Measurements from ENCODE around the gene RPS13.

- no peak for TF ChIP-seq CTCF (tag by site-specific recombination; IDR thresholded peaks at IDR 0.05)
- TF ChIP-seq ZEB2 (tag by site-specific recombination; IDR thresholded peaks at IDR 0.05): no peak
- TF ChIP-seq HOXA7 (CRISPR knock-in tag; IDR thresholded peaks at IDR 0.05; ENCODE audit: borderline replicate concordance): no peak
- TF ChIP-seq ZNF398 (tag by site-specific recombination; IDR thresholded peaks at IDR 0.05): no peak
- no peak for TF ChIP-seq ZSCAN16 (tag by site-specific recombination; IDR thresholded peaks at IDR 0.05)
- no peak for TF ChIP-seq ZFP41 (tag by site-specific recombination; IDR thresholded peaks at IDR 0.05; ENCODE audit: borderline replicate concordance)
- no peak for TF ChIP-seq BCL11A (tag by site-specific recombination; IDR thresholded peaks at IDR 0.05; ENCODE audit: low read depth)
- no peak for TF ChIP-seq KLF16 (tag by site-specific recombination; IDR thresholded peaks at IDR 0.05)
- TF ChIP-seq ZSCAN4 (tag by site-specific recombination; IDR thresholded peaks at IDR 0.05): no peak
- TF ChIP-seq ATF2 (tag by site-specific recombination; IDR thresholded peaks at IDR 0.05; ENCODE audit: low read depth): no peak
- no peak for TF ChIP-seq ZBTB7A (tag by site-specific recombination; IDR thresholded peaks at IDR 0.05; ENCODE audit: low read depth)
- TF ChIP-seq YY1 (tag by site-specific recombination; IDR thresholded peaks at IDR 0.05): no peak
- TF ChIP-seq MZF1 (tag by site-specific recombination; IDR thresholded peaks at IDR 0.05; ENCODE audit: borderline replicate concordance): no peak
- no peak for TF ChIP-seq ZNF548 (tag by site-specific recombination; IDR thresholded peaks at IDR 0.05)
These were observed 14.1 kb downstream of the RPS13 start for GRCh38 chr11:17063171-17064002.
